Panc1 (cell line): ENCODE data around the gene MEGF6. TPM values are rescaled to one million over a fixed set of nuclear protein-coding genes. Genes with fewer than 3 reads are reported as not detected.

Experiments
- ATAC-seq: fragments of 200-7000 bp; cut with Tn5 transposase; 2 replicates; pipeline ENCODE4 v1.9.1; 2020; ENCODE audit warnings: mild to moderate bottlenecking, moderate library complexity
- BruUV-seq: library from RNA; stranded (reverse); fragments of 400-500 nt; replicated peaks from 2 replicates; lab custom pipeline; 2021; lab: Mats Ljungman, UMichigan
- CTCF ChIA-PET: fragments of 300-600 bp; sonication (Branson Sonifier 250); formaldehyde crosslinking; loops from one replicate; lab custom pipeline; 2022; ENCODE audit warnings: antibody characterized with exemption; lab: Charles Lee
- POLR2A ChIA-PET: fragments of 300-600 bp; sonication (Branson Sonifier 250); formaldehyde crosslinking; loops from one replicate; lab custom pipeline; 2022; ENCODE audit warnings: antibody characterized with exemption; lab: Charles Lee
- DNase-seq: peaks from one replicate; pipeline ENCODE4 v3.0.0-alpha.2; 2010; ENCODE audit warnings: low read depth, low spot score
- H3K27ac ChIP-seq: 2 replicates; pipeline ENCODE4 v1.5.1; 2011; ENCODE audit warnings: mild to moderate bottlenecking, low read length, inconsistent platforms
- H3K27me3 ChIP-seq: fragments of 200-500 bp; sonication (Bioruptor generic); 2 replicates; pipeline ENCODE4 v1.6.0; 2014; ENCODE audit warnings: low read length, inconsistent platforms; ENCODE audit not compliant: control insufficient read depth, insufficient read depth
- H3K36me3 ChIP-seq: fragments of 200-500 bp; sonication (Bioruptor generic); 2 replicates; pipeline ENCODE4 v1.5.1; 2014; ENCODE audit warnings: inconsistent platforms, mild to moderate bottlenecking, low read length, moderate library complexity; ENCODE audit not compliant: control insufficient read depth, insufficient read depth
- H3K4me1 ChIP-seq: 2 replicates; pipeline ENCODE4 v1.5.1; 2011; ENCODE audit warnings: inconsistent platforms, mild to moderate bottlenecking, low read length, moderate library complexity; ENCODE audit not compliant: control insufficient read depth, insufficient read depth
- H3K4me3 ChIP-seq, 2 experiments: 2 replicates each; pipeline ENCODE4 v1.5.1; 2011 to 2012; ENCODE audit warnings: low read depth in 2 of 2, low read length in 2 of 2, mild to moderate bottlenecking in 2 of 2, inconsistent platforms in 1 of 2, moderate library complexity in 1 of 2
- H3K9me3 ChIP-seq: fragments of 200-500 bp; sonication (Bioruptor generic); 2 replicates; pipeline ENCODE4 v1.5.1; 2014; ENCODE audit warnings: low read depth, mild to moderate bottlenecking, inconsistent platforms, low read length, moderate library complexity; ENCODE audit not compliant: control insufficient read depth, insufficient read depth
- CTCF ChIP-seq: fragments of 450-650 bp; IDR thresholded peaks from 2 replicates; pipeline ENCODE4 v1.5.1; 2017; ENCODE audit warnings: mild to moderate bottlenecking
- POLR2AphosphoS5 ChIP-seq: IDR thresholded peaks from 2 replicates; pipeline ENCODE4 v1.6.1; 2012; ENCODE audit warnings: mild to moderate bottlenecking, low read depth, low read length, moderate library complexity
- REST ChIP-seq, 2 experiments: IDR thresholded peaks; 2 replicates each; pipeline ENCODE4 v1.6.1; 2011 to 2012; ENCODE audit warnings: low read depth in 2 of 2, control low read depth in 1 of 2, low read length in 1 of 2, mild to moderate bottlenecking in 1 of 2, moderate library complexity in 1 of 2; ENCODE audit not compliant: insufficient read depth in 1 of 2
- SIN3A ChIP-seq: IDR thresholded peaks from 2 replicates; pipeline ENCODE4 v1.6.1; 2012; ENCODE audit warnings: low read depth, mild to moderate bottlenecking, low read length, moderate library complexity, borderline replicate concordance; ENCODE audit not compliant: insufficient read depth
- TCF7L2 ChIP-seq: IDR thresholded peaks from 2 replicates; pipeline ENCODE4 v1.6.1; 2011; ENCODE audit warnings: mild to moderate bottlenecking, low read depth, low read length, inconsistent platforms
- in situ Hi-C: cut with HindIII; loops from 2 replicates; pipeline ENCODE4 v1.10.0; 2016; ENCODE audit warnings: low sequenced_read_pairs, low pct_unique_long_range_greater_than_20kb
- intact Hi-C: fragments of 100-400 bp; cut with micrococcal nuclease; formaldehyde crosslinking; loops from one replicate; pipeline ENCODE4 v1.10.0; 2022; ENCODE audit not compliant: unreplicated experiment
- total RNA-seq: library from RNA; stranded (reverse); gene quantifications from one replicate; pipeline ENCODE4 v1.2.1, GENCODE V29; 2021; ENCODE audit not compliant: unreplicated experiment

Gene MEGF6
- total RNA-seq, 1 experiment from 2014 or later: 32.6 TPM

GRCh38 chr1:3558036-3558726 is 53.1 kb downstream of the MEGF6 start:
- ATAC-seq (no peak), DNase-seq (no peak)
- Histone ChIP-seq H3K4me1 (peaks cover 7% of the 10 kb centered on the region), H3K36me3 (no peaks in the 10 kb centered on the region), H3K27me3 (no peaks in the 10 kb centered on the region), H3K9me3 (no peaks in the 10 kb centered on the region), H3K27ac (no peak overlapping the region), H3K4me3 (no peak overlapping the region)
- no TSS peak for BruUV-seq
- intact Hi-C loops (no loop called here), in situ Hi-C loops (no loop called here)
- TF ChIP-seq TCF7L2 (no peak), CTCF (no peak), SIN3A (no peak), REST (IDR thresholded peaks at IDR 0.05; ENCODE audit: insufficient read depth in 1 of 2, low read depth in 2 of 2, low read length in 1 of 2) (no peak), POLR2AphosphoS5 (no peak)
- ChIA-PET CTCF (no interaction called here), POLR2A (no interaction called here)

GRCh38 chr1:3557366-3557765 is 53.9 kb downstream of the MEGF6 start:
- no TSS peak for BruUV-seq
- CTCF ChIA-PET: interaction anchor here (1.0 kb wide), 1 partner anchor 104 kb away, joined by 3 read pairs; no protein-coding TSS in a partner anchor
- in situ Hi-C loops: no loop called here
- Histone ChIP-seq H3K27me3 (no peaks in the 10 kb centered on the region), H3K27ac (no peak overlapping the region), H3K4me1 (peaks cover 7% of the 10 kb centered on the region), H3K36me3 (no peaks in the 10 kb centered on the region), H3K4me3 (no peak overlapping the region), H3K9me3 (no peaks in the 10 kb centered on the region)
- intact Hi-C loops: no loop called here
- no peak for TF ChIP-seq POLR2AphosphoS5
- no peak for TF ChIP-seq TCF7L2
- ATAC-seq (no peak), DNase-seq (no peak)
- POLR2A ChIA-PET: no interaction called here

- Histone ChIP-seq H3K9me3 (no peaks in the 10 kb centered on the region), H3K27ac (no peak overlapping the region), H3K27me3 (no peaks in the 10 kb centered on the region), H3K36me3 (no peaks in the 10 kb centered on the region), H3K4me1 (peaks cover 7% of the 10 kb centered on the region), H3K4me3 (no peak overlapping the region)
- ChIA-PET CTCF (interaction anchor here (1.0 to 1.2 kb wide), 2 partner anchors 9 to 103 kb away, joined by 3 to 4 read pairs; no protein-coding TSS in a partner anchor), POLR2A (no interaction called here)
- in situ Hi-C loops (no loop called here), intact Hi-C loops (no loop called here)
- DNase-seq (no peak), ATAC-seq (no peak)
- no TSS peak for BruUV-seq
- TF ChIP-seq SIN3A (no peak), POLR2AphosphoS5 (no peak), REST (IDR thresholded peaks at IDR 0.05; ENCODE audit: insufficient read depth in 1 of 2, low read depth in 2 of 2, low read length in 1 of 2) (no peak), CTCF (no peak), TCF7L2 (no peak)
These were observed 55.0 kb downstream of the MEGF6 start for GRCh38 chr1:3556336-3556735.
